Measurements from ENCODE around the gene GABARAP.

Gene GABARAP

DNA sequence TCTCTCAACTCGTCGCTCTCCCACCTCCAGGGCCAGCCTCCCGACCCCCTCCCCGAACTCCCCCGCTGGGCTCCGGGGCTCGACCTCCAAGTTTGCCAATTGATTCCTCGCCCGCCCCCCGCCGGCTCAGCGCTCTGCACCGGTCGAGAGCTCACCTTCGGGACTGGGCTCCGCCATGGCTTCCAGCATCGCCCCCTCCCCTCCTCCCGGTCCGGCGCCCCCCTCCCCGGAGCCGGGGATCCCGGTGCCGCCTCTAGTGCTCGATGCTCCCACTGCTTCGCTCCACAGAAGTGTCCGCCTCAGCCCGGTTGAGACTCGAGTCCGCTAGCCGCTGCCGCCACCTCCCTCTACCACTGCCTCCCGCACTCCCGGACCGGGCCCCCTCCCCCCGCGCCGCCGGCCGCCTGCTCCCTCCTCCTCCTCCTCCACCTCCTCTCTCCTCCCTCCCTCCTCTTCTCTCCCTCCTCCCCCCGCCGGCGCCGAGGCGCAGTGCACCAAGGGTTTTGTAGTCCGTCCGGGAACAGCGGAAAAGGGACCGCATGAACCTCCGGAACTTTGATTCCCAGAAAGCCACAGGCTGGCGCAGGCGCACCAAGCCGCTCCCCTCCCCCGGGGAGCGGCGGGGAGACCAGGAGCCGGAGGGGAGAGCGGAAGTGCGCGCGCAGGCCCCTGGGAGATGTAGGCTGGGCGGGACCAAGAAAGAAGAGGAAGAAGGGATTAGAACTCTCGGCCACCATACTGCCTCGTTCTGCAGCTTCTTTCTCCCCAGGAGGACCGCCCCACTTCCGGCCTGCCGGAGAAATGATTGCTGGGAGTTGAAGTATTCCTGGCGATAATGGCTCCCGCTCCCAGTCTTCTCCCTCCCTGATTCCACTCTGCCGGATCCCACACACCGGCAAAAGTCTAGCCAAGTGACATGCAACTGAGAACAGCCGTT lies 2.9 kb downstream of the GABARAP start, which contains the start of gene PHF23:
Gene PHF23 (minus strand): TSS at position 367 of the 937 bp plus-strand sequence. CDS start 178 bp downstream, at position 189.
- DNase-seq (ENCODE audit: low spot score) = peak; percentile 98

DNA sequence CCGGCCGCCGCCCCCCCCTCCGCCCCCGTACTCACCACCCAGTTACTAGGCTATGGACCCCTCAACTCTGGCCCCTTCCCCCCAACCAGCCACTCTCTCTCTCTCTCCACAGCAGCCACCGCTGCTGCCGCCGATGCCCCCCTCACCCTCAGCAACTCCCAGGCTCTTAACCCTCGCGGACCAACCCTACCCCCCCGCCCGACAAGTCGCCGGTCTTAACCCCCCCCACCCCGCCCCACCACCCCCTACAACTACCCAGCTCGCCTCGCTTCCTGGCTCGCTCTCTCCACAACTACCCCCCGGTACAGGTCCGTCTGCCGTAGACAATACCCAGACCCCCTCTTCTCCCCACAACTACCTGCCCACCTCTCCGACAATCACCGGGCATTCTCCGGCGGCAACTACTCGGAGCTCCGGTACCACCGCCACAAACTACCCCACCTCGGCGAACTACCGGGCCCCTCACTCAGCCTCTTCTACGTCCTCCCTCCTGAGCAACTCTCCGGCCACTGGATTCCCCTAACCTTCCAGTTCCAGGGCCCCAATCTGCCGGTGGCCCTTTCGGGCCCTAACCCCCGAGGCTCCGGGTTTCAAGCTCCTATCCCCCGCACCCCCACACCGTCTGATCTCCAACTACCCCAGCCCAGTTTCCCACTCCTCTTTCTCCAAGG lies 3.7 kb downstream of the GABARAP start:
- no peak for DNase-seq (ENCODE audit: low spot score)

DNA sequence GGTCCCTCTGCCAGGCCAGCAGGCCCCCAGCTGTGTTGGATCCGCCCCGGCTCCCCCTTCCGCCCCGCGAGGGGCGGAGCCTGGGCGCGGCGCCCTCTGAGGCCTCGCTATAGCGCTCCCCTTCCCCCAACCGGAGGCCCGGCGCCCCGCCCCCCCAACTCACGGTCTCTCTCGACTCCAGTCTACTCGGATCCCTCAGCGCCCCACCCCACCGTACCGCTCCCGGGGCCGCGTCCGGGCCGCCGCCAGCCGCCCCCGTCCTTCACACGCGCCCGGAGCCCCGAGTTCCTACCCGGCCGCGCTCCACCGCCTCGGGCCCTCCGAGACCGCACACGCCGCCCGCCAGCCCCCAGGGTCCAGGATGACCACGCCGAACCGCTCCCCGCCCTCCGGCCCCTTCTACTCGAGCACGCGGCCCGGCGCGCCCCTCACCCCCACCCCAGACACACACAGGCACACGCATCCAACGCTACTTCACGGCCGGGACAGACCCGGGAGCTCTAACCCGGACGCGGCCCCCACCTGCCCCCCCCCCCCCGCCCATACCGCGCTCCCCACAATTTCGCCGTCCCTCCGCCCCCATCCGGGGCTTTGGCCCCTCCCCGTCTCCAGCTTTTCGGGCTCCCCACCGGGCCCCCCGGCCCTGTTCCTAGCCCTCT lies 4.4 kb downstream of the GABARAP start:
- peak; percentile 71 for DNase-seq (ENCODE audit: low spot score)

DNA sequence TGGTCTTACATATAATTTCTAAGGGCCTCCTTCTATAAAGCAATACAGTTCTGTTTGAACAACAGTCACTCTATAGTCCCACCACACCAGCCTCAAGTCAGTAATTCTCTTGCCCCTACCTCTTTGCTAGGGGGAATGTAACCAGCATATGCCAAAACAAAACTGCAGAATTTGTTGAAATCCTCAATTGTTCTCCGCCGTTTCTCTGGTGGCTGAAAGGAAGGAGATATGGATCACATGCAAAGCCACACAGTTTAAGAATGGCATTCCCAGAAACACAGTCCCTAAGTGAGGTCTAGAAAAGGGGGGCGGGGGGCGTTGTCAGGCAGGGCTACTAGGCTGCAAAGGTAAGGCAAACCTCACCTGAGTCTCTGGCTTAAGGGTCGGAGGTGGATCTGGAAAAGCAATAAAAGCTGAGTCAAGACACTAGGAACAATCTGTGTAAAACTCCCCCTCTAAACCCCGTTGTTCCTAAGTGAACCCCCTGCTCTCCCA lies 4.9 kb downstream of the GABARAP start:
- DNase-seq (ENCODE audit: low spot score) = no peak

DNA sequence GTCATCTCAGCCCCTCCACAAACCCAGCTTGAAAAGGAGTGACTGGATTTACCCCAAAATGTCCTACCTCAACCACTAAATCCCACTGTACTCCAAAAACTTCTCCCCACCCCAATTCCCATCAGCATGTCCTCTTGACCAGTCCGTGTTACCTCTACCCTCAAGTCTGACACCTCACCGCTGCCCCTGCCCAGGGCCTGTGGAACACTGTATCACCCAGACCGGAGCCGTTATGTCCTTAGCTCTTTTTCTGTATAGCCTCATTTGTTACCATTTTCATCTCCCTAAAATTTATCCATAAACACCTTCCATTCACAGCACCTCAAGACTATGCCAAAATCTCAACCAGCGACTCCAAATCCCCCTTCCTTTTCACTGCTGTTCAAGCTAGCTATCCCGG lies 5.4 kb downstream of the GABARAP start:
- no peak for DNase-seq (ENCODE audit: low spot score)

DNA sequence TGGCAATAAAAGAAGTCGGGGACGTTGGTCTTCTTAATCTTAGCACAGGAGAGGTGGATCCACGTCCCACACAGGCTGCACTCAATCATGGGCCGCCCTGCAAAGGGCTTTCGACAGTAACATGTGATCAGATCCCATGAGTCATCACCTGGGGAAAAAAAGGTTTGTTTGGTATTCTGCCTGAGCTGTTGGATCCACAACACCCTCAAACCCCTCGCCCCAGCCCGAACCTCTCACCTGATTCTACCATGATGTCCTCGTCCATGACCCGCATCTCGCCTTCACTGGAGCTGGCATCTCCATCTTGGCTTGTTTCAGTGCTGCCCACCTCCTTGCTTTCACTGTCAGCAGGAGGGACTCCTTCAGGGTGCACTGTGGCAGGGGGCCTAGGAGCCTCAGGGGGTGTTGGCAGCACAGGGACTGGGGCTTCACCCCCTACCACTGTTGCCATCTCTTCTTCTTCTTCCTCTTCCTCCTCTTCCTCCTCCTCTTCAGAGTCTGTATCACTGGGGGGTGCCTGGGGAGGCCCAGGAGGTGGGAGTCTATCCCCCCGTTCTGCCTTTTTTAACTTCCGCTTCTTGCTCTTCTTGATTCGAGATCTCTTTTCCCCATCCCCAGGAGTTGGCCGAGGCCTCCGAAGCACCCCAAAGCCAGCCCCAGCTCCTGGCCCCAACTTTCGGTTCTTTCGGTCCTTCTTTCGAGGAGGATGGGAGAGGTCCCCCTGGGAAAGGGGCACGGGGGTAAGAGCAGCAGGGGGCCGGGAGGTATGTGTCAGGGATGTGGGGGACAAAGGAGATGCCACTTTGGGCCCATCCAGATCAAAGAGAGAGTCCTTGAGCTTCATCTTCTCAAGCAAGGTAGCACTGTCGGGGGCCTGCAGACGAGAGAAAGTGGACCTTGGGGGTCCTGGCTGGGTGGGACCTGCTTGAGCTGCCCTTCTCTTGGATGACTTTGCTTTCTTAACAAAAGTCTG lies 6.3 kb downstream of the GABARAP start:
- no peak for DNase-seq (ENCODE audit: low spot score)

DNA sequence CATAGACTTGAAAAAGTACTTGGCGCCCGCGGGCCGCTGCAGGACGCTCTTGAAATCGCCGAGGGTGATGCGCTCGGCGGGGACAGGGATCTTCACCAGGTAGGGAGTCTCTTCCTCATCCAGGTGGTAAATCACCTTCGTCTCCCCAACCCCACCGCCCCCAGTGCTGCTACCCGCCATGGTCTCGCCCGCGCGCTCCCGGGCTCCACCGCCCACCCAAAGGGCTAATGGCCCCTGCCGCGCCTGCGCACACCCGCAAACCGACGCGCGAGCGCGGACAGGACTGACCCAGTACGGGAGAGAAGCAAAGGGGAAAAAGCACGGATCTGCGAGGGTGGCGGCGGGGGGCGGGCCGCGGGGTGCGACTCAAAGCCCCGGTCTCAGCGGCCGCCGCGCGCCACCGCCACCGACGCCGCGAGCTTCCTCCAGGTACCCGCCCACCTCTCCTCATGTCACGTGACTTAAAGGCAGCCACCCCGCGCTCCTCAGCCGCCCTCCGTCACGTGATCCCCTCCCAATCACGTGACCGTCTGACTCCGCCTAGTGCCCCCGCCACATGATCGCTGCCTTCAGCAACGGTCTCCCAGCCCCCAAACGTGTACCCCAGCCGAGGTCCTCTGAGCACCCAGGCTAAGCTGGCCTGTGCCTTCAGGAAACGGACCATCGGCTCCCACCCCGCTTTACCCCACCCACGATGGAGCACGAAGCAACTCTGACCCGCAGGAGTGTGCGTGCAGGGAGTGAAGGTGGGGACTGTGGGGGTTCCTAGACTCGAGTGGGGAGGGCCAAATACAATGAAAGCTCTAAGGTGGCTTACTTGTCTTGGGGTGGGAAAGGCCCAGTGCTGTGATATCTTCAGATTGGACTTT lies 7.9 kb downstream of the GABARAP start, which contains the start of gene DVL2:
Gene DVL2 (minus strand): TSS at position 435 of the 869 bp plus-strand sequence. CDS start 255 bp downstream, at position 180.
- DNase-seq (ENCODE audit: low spot score) = peak; percentile 94

DNA sequence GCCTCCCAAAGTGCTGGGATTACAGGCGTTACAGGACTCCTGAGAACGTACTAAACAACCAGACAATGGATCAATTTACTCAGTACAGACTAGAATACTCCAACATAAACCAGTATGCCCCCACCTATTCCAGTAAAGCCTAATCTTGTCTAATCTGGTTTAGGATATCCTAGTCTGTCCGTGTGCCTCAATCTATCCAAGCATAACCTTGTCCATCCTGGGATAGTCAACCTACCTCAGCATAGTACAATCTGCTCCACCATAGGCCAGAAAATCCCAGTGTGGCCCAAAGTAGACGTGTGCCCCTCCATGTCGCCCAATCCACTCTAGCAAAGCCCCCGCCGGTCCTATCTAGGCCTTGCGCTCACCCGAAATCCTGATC lies 8.6 kb downstream of the GABARAP start:
- no peak for DNase-seq (ENCODE audit: low spot score)

DNA sequence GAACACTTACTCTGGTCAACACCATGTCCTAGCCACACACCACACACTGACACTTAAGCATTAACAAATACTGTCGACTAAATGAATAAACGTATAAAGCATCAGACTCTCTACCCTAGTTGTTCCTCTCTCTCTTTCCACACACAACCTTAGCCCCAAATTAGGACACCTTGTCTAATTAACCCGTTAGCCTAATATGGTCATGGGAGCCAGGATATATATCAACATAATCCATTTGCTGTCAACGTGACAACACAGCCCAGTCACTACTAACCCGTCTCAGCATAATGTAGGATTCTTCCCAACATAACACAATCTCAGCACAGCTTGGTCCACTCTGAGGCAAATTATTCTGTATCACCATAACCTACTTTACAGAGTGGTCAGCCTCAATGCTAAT lies 10.1 kb downstream of the GABARAP start:
- no peak for DNase-seq (ENCODE audit: low spot score)

DNA sequence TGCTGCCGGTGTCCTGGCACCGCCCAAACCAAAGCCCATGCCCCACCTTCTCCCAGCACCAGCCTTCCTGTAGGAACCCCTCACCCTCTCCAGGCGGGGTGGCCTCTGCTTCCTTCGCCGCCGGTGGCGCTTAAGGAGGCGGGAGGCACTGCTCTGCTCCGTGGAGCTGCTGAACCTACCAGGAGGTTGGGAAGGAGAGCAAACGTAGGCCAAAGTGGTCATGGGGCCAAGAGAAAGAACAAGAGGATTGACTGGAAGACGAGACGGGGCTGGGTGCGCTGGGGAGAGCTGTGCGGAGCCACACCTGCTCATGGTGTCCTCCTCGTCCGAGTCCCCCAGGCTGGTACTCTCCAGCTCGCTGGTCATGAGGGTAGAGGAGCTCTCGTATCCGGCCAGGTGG lies 12.7 kb downstream of the GABARAP start:
- no peak for DNase-seq (ENCODE audit: low spot score)

DNA sequence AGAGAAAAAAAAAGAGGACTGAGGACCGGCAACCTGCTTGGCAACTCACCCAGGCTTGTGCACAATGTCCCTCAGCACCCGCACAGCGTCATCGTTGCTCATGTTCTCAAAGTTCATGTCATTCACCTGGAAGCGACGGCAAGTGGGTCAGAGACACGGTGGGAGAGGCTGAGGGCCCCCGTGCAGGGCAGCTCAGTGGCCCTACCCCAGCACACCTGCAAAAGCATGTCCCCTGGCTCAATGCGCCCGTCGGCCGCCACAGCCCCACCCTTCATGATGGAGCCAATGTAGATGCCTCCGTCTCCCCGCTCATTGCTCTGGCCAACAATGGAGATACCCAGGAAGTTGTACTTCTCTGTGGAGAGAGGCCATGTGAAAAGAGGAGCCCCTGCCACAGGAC lies 13.3 kb downstream of the GABARAP start:
- no peak for DNase-seq (ENCODE audit: low spot score)

DNA sequence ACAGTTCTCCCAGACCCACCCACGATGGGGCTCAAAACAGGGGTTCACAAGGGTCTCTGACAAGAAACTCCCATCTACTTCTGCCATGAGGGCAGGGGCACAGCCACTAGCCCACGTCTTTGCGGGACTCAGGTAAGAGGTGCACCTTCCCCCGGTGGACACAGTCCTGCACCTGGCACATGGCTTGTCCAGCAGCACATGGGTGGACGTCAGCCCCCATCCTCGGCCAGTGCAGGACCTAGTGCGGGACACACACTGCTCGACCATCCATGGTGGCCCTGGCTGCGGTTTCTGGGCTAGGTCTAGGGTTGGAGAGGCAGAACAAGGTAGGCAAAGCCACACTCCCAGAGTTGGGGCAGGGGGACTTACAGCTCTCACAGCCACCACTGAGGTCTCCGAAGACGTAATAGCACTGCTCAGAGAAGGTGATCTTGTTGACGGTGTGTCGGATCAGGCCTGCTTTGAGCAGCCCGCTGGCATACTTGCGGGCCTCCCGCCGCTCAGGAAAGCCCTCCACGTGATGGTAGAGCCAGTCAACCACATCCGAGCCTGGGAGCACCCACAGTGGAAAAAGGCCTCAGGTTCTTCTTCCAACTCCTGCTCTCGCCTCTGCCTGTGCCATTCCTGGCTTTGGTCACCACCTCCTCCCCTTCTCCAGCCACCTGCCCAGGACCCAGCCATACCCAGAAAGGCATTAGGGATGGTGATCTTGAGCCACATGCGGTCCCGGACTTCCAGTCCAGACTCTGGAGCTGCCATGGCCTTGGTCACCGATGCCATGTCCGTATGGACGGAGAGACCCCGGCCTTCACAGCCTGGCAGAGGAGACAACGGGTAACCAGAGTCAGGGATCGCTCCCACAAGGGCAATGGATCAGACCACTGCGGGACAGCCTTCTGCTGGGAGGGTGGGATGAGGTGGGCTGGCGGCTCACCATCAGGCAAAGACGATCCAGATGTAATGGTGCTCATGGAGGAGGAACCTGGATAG lies 15.2 kb downstream of the GABARAP start:
- no peak for DNase-seq (ENCODE audit: low spot score)

DNA sequence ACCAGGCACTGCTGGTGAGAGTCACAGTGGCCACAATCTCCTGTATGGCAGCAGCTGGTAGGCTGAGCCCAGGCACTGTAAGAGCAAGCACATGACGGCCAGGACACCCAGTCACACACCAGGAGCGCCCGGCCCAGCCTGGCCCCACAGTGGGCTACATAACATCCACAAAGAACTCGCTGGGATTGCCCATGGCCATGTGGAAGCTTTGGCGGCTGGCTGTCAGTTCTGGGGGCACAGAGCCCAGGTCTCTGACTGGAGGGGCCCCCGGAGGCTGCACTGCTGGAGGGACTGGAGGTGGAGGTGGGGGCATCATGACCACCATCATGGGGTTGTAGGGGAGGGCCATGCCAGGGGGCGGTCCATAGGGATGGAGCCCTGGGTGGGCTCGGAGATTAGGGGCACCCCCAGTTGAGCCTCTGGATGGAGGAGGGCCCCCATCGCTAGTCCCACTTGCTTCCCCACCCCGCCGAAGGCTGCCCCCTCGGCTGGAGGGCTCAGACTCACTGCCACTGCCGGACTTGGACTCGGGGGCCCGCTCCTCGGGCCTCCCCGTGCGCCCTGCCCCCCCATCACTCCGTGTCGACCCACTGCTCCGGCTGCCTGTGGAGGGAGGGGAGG lies 16.4 kb downstream of the GABARAP start:
- no peak for DNase-seq (ENCODE audit: low spot score)

DNA sequence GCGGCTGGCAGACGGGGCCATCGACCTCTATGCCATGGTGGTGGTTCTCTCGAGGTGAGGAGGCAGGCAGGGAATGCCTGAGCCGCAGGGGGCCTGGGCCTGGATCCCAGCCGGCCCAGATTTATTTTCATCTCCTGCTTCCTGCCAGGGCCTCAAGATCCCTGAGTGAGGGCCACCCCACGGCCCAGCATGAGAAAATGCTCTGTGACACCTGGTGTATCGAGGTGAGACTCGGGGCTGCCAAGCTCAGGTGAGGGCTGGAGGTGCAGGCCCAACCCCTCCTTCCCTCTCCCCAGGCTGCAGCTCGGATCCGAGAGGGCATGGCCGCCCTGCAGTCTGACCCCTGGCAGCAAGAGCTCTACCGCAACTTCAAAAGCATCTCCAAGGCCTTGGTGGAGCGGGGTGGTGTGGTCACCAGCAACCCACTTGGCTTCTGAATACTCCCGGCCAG lies 17.6 kb downstream of the GABARAP start:
- no peak for DNase-seq (ENCODE audit: low spot score)

DNA sequence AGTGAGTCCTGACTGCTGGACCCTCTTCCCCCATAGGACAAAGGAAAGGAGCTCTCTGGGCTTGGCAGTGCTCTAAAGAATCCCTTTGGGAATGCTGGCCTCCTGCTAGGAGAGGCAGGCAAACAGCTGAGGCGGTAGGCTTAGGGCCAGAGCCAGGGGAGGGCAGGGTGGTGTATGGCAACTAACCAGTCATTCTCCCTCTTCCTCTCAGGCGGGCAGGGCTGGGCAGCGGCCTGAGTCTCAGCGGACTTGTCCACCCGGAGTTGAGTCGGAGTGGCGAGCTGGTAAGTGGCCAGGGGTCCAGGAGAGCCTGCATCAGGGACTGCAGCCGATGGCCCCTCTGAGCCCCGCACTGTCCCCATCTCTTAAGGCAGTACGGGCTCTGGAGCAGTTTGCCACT lies 18.1 kb downstream of the GABARAP start:
- no peak for DNase-seq (ENCODE audit: low spot score)

DNA sequence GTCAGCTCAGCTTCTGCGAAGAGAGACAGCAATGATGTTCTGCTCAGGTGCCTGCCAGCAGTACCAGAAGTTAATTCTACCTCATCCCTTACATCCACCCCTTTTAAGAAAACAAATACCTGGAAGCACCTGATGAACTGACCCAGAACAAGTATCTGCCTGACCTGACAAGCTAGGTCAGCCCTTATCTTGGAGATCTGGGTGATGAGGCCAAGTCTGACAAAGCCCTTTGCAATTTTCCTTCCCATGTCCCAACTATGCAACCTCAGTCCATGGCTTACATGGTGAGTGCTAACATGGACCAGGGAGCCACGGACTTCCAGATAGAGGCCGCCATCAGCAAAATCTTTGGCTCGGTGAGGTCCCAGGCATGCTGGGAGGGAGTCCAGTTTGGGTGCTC lies 18.9 kb downstream of the GABARAP start:
- DNase-seq (ENCODE audit: low spot score) = no peak

DNA sequence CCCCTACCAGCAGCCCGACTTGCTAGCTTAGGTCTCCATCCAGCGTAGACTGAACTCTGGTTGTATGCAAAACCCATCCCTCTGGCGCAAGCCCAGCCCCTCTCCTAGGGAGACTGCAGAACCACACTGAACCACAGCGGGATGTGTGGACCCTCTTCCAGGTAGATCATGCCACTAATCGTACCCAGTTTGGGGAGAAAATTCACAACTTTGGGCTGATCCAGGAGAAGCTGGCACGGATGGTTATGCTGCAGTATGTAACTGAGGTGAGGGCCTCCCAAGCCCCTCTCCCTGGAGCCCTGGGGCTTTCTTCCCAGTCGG lies 19.3 kb downstream of the GABARAP start:
- DNase-seq (ENCODE audit: low spot score) = no peak

DNA sequence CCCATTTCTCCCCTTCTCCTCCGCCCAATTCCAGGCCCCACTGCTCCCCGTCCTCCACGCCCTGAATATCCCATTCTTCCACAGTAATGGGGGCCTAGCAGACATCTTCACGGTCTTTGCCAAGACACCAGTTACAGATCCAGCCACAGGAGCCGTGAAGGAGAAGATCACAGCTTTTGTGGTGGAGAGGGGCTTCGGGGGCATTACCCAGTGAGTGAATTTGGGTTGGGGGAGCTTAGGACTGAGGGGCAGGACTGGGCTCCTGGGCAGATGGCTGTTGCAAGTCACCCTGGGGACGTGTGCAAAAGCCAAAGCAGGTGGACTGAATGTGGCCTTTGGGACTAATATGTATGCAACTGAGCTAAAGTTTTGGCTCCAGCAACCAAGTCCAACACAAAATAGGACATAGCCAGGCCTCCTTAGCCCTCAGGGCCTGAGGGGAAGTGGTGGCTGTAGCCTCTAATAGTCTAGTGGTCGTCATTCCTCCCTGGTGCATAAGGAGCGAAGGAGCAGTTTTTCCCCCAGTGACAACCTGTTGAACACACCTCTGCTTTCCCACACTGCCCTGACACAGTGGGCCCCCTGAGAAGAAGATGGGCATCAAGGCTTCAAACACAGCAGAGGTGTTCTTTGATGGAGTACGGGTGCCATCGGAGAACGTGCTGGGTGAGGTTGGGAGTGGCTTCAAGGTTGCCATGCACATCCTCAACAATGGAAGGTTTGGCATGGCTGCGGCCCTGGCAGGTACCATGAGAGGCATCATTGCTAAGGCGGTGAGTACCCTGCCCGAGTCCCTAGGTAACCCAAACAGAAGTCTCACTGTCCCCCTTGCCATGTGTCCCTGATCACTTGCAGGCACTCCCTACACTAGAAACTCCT lies 19.9 kb downstream of the GABARAP start:
- DNase-seq (ENCODE audit: low spot score) = no peak

All from LoVo (cell line).